Measurements from ENCODE around the gene TLE4.
"Not testable (repeated sequence)": the region's sequence is repeated elsewhere in the genome, so short reads cannot be mapped to it uniquely, and the experiment has no call there.

Gene TLE4

DNA sequence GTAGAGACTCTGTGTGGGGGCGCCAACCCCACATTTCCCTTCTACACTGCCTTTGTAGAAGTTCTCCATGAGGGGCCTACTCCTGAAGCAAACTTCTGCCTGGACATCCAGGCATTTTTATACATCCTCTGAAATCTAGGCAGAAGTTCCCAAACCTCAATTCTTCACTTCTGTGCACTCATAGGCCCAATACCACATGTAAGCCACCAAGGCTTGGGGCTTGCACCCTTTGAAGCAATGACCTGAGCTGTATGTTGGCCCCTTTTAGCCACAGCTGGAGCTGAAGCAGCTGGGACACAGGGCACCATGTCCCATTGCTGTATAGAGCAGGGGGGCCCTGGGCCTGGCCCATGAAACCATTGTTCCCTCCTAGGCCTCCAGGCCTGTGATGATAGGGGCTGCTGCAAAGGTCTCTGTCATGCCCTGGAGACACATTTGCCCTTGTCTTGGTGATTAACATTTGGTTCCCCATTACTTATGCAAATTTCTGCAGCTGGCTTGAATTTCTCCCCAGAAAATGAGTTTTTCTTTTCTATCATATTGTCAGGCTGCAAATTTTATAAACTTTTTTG lies 180.2 kb downstream of the TLE4 start:
- ATAC-seq (replicated peaks); H3K36me3 Mint-ChIP-seq (ENCODE audit: insufficient read depth); DNase-seq; H3K9me3 Mint-ChIP-seq; H3K27ac Mint-ChIP-seq; H3K27me3 Mint-ChIP-seq; H3K4me1 Mint-ChIP-seq (ENCODE audit: low read depth in 2 of 2); H3K4me3 Mint-ChIP-seq: not testable (repeated sequence)

DNA sequence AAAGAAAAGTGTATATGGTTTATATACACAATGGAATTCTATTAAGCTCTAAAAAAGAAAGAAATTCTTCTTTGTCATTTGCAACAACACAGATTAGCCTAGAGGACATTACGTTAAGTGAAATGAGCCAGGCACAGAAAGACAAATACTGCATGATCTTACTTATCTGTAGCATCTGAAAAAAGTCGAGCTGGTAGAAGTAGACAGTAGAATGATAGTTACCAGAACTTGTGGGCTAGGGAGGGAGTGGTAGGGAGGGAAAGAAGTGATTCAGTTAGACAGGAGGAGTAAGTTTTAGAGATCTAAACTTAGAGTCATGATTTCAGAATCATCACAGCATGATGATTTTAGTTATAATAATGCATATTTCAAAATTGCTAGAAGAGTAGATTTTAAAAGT lies 184.6 kb downstream of the TLE4 start:
- no peak for ATAC-seq (replicated peaks)
- no peaks in the 10 kb centered on the region for H3K36me3 Mint-ChIP-seq (ENCODE audit: insufficient read depth)
- H3K4me1 Mint-ChIP-seq (ENCODE audit: low read depth in 2 of 2), result no peaks in the 10 kb centered on the region
- H3K27me3 Mint-ChIP-seq, result no peaks in the 10 kb centered on the region
- no peak overlapping the region for H3K4me3 Mint-ChIP-seq
- no peak overlapping the region for H3K27ac Mint-ChIP-seq
- DNase-seq, result no peak
- no peaks in the 10 kb centered on the region for H3K9me3 Mint-ChIP-seq

DNA sequence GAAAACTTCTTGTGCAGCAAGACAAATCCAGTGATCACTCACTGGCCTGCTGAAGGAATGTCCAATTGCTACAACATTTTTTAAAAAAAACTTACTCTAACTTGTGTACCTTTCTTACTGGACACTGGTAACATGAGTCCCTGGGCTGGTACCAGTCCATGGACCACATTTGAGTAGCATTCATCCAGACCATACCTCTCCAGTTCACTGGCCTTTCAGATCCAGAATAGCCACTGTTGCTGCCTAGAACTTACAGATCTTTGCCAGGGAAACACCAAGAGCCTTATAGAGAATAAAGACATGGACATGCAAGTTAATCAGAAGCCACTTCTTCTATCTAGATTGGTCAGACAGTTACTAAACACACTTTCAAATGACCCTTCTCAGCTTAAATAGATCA lies 185.3 kb downstream of the TLE4 start:
- no peaks in the 10 kb centered on the region for H3K36me3 Mint-ChIP-seq (ENCODE audit: insufficient read depth)
- no peaks in the 10 kb centered on the region for H3K9me3 Mint-ChIP-seq
- ATAC-seq (replicated peaks) (no peak), DNase-seq (no peak)
- no peak overlapping the region for H3K27ac Mint-ChIP-seq
- no peak overlapping the region for H3K4me3 Mint-ChIP-seq
- H3K4me1 Mint-ChIP-seq (ENCODE audit: low read depth in 2 of 2), result no peaks in the 10 kb centered on the region
- no peaks in the 10 kb centered on the region for H3K27me3 Mint-ChIP-seq

DNA sequence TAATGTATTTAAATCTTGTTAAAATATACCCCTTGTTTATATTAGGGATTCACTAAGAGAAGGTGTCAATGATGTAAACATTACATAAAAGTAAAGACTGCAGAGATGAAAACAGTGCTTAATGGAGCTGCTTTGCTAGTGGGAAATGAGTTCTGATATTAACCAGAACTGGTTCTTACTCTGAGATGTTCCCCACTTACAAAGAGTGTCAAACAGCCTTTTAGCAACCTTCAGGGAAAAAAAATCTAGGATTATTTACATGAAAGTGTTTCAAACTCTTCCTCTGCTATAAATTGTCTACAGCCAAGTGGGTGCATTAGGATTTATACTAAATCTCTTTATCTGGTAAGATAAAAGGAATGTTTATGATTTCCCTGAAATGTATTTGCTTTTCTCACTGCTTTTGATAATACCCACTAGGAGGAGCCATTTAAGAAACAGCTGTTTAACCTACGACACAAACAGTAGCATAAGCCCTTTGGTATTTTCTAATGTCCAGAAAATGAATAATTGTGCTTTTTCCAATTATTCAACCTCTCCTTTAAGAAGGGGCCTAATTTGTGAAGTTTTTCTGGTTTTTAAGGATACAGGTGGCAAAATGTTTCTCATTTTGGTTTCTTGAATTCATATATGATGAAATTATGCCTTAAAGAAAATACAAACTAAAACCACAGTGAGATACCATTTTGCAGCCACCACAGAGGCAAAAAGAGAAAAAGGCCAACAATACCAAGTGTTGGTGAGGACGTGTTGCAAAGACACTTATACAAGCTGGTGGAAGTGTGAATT lies 186.3 kb downstream of the TLE4 start:
- Mint-ChIP-seq H3K36me3 (ENCODE audit: insufficient read depth) (no peaks in the 10 kb centered on the region), H3K27me3 (no peaks in the 10 kb centered on the region)

DNA sequence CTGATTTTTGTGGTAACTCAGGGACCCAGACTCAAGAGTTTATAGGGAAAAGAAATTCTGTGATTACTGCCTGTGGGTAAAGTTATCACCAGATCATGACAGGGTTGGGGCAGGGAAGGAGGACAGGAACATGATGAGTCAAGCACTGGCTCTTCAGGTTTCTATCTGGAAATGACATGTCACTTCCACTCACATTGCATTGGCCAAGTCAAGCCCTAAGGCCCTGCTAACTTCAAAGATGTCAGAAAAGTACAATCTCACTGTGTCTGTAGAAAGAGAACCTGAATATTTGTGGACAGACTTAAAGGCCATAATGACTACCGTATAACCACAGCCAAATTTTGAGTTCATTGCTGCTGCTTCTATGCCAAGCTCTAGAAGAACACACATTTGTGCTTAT lies 187.7 kb downstream of the TLE4 start:
- H3K36me3 Mint-ChIP-seq (ENCODE audit: insufficient read depth), result no peaks in the 10 kb centered on the region

More for the DNA sequence above, 186.3 kb downstream of the TLE4 start:
- no peaks in the 10 kb centered on the region for H3K9me3 Mint-ChIP-seq
- H3K27ac Mint-ChIP-seq, result no peak overlapping the region
- H3K4me3 Mint-ChIP-seq, result no peak overlapping the region
- no peaks in the 10 kb centered on the region for H3K4me1 Mint-ChIP-seq (ENCODE audit: low read depth in 2 of 2)
- DNase-seq, result no peak
- no peak for ATAC-seq (replicated peaks)

DNA sequence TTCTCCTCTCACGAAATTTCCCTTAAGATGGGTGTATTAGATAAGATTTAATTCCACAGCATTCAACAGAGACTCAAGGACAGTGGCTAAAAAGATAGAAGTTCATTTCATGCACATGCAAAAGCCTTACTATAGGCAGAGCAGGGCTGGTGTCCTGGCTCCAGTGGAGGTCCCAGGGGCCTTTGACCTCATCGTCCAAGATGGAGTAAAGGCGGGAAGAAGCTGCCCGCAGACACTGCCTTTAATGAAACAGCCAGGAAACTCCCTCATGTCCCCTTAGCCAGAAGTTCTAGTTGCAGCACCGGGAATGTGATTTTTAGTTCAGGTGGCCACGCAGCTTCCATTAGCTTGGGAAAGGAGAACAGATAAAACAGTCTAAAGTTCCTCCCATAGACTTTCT lies 190.3 kb downstream of the TLE4 start:
- Mint-ChIP-seq H3K27me3 (peaks cover 0 to 16% of the 10 kb centered on the region in 2 donors), H3K4me1 (ENCODE audit: low read depth in 2 of 2) (no peaks in the 10 kb centered on the region), H3K9me3 (no peaks in the 10 kb centered on the region), H3K27ac (no peak overlapping the region), H3K36me3 (ENCODE audit: insufficient read depth) (no peaks in the 10 kb centered on the region), H3K4me3 (no peak overlapping the region)
- DNase-seq, result no peak
- ATAC-seq (replicated peaks), result no peak

More for the DNA sequence above, 187.7 kb downstream of the TLE4 start:
- no peak overlapping the region for H3K27ac Mint-ChIP-seq
- H3K4me3 Mint-ChIP-seq, result no peak overlapping the region
- DNase-seq (no peak), ATAC-seq (replicated peaks) (no peak)
- no peaks in the 10 kb centered on the region for H3K9me3 Mint-ChIP-seq
- no peaks in the 10 kb centered on the region for H3K4me1 Mint-ChIP-seq (ENCODE audit: low read depth in 2 of 2)
- no peaks in the 10 kb centered on the region for H3K27me3 Mint-ChIP-seq

DNA sequence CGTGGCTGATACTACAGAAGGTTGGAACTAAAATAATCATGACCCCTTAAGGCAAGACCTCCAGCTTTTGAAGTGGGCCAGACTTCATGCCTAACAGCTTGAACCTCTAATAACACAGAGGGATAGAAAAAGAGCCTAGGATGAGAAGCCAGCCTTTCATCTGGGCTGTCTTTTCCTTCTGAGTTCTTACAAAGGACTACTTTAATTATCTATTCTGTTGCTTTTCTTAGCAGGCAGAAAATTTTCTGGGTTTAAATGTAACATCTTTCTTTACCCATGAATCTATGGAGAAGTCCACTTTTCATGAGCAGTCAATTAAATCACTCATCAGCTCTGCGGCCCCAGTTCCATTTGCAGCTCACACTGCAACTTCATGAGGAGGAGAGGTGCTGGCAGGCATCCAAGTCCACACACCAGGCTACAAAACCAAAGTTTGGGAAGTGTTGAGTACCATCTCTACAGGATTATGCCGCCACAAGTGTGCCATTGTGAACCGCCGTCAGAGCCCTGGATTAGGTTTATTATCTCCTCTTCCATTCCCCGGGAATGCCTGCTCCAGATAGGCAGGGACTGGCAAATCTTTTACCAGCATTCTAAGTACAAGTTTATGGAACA lies 192.0 kb downstream of the TLE4 start:
- H3K9me3 Mint-ChIP-seq, result no peaks in the 10 kb centered on the region
- no peak overlapping the region for H3K4me3 Mint-ChIP-seq
- H3K4me1 Mint-ChIP-seq (ENCODE audit: low read depth in 2 of 2), result no peaks in the 10 kb centered on the region
- no peak for DNase-seq
- H3K36me3 Mint-ChIP-seq (ENCODE audit: insufficient read depth), result no peaks in the 10 kb centered on the region
- no peak overlapping the region for H3K27ac Mint-ChIP-seq
- no peak for ATAC-seq (replicated peaks)
- peaks cover 6 to 16% of the 10 kb centered on the region in 2 donors for H3K27me3 Mint-ChIP-seq

DNA sequence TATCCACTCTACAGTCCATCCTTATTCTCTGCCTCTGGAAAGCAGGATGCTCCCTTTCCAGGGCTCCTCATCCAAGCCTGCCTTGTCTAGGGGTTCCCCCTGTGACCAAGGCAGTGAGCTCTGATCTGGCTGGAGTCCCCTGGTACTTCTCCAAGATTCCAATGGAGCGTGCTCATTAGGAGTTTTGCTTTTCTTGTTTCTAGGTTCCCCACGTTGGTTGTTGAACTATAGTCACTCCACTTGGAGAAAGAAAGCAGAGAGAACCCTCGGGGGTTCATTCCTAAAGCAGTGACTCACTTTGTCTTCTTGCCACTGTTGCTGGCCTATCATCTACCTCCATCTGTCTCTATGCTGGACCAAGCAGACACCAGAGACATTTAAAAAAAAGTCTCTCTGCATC lies 192.6 kb downstream of the TLE4 start:
- H3K27me3 Mint-ChIP-seq, result peaks cover 8 to 22% of the 10 kb centered on the region in 2 donors
- no peak overlapping the region for H3K27ac Mint-ChIP-seq
- no peak for DNase-seq
- H3K36me3 Mint-ChIP-seq (ENCODE audit: insufficient read depth), result no peaks in the 10 kb centered on the region
- H3K4me1 Mint-ChIP-seq (ENCODE audit: low read depth in 2 of 2), result no peaks in the 10 kb centered on the region
- no peak overlapping the region for H3K4me3 Mint-ChIP-seq
- H3K9me3 Mint-ChIP-seq, result no peaks in the 10 kb centered on the region
- no peak for ATAC-seq (replicated peaks)

DNA sequence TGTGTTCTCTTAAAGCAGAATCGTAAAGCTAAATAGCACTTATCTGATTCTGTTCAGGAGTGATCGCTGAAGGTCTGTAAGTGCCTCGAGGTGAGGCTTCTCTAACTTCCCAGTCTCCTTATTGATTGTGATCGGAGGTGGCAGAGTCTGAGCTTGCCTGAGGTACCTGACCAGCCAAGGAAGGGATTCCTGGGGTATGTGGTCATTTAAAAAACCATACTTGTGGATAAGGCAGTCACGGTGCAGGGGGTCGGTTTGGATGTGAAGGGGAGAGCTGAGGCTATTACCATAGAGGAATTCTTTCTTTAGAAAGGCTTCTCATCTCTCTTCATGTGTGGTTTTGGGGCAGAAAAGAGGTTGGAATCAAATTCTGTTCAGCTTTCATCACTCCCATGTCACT lies 193.7 kb downstream of the TLE4 start:
- peaks cover 8 to 27% of the 10 kb centered on the region in 2 donors for H3K27me3 Mint-ChIP-seq
- DNase-seq, result no peak
- no peaks in the 10 kb centered on the region for H3K4me1 Mint-ChIP-seq (ENCODE audit: low read depth in 2 of 2)
- no peak overlapping the region for H3K27ac Mint-ChIP-seq
- H3K4me3 Mint-ChIP-seq, result no peak overlapping the region
- H3K36me3 Mint-ChIP-seq (ENCODE audit: insufficient read depth), result no peaks in the 10 kb centered on the region
- ATAC-seq (replicated peaks), result no peak
- H3K9me3 Mint-ChIP-seq, result no peaks in the 10 kb centered on the region

DNA sequence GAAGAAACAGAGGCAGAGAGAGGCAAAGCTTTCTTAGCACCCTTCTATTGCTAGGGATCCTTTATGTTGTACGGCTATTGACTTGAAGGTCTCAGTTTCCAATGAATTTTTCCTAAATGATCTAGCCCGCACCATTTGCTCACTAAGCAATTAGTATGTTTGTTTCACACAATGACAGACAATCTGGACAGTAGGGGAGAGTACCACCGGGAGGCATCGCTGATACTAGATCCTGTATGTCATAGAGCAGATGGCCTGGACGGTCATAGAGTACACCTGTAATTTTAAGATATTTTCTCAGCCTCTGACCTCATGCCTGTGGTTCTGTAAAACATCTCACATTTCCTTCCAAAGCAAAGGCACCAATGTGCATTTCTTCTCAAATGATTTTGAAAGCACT lies 194.3 kb downstream of the TLE4 start:
- peaks cover 8 to 27% of the 10 kb centered on the region in 2 donors for H3K27me3 Mint-ChIP-seq
- DNase-seq, result no peak
- no peaks in the 10 kb centered on the region for H3K4me1 Mint-ChIP-seq (ENCODE audit: low read depth in 2 of 2)
- H3K36me3 Mint-ChIP-seq (ENCODE audit: insufficient read depth), result no peaks in the 10 kb centered on the region
- H3K9me3 Mint-ChIP-seq, result no peaks in the 10 kb centered on the region
- no peak overlapping the region for H3K27ac Mint-ChIP-seq
- H3K4me3 Mint-ChIP-seq, result no peak overlapping the region
- no peak for ATAC-seq (replicated peaks)

DNA sequence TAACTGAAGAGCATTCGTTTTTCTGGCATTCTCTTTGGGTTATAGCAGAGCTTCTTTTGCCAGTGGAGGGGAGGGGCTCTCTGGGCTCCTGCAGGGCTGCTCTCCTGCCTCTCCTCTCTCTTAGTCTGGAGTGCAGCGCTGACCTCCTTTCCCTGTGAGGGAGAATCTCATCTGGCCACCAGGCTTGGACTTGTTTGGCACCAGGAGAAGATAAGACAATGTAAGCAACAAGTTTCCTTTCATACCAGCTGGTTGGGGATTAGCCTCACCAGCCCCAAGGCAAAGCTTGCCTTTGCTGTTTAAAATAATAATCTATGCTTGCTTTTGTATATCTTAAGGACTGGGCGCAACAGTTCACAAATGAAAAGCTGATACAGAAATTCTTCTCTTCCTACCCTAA lies 196.4 kb downstream of the TLE4 start:
- Mint-ChIP-seq H3K27ac (no peak overlapping the region), H3K9me3 (no peaks in the 10 kb centered on the region)

DNA sequence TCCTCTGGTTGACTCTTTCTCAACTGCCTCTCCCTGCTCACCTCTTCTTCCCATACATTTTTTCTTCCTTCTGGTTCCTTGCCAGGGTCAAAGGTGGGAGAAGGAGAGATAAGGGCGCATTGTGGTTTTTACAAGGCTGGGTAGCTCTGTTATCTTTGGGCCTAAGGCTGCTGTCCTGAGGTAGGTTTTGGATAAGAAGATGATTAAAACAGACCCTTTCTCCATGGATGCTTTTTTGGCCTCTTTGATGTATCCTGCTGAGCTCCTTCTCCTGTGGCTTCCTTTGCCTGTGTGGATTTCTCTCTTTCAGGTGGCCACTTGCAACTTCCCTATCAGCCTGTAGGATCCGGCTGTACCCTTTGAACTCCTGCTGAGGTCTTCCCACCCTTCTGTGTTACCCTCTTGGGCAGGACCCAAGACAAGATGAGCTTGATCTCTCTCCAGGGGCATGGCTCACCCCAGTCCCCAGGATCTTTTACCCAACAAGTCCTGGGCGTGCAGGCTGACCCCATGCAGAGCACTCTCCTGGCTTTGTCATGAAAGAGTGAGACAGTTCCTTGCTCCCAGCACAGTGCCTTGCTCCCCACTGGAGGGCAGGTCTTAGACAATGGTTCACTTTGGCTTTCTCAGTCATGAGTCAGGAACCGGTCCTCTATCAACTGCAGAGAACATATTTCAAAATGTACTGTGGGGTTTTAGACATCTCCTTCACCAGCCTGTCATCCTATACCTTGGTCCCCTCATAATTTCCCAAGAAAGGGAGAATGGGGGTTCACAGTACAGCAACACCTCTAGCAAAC lies 197.9 kb downstream of the TLE4 start:
- H3K4me3 Mint-ChIP-seq, result no peak overlapping the region
- ATAC-seq (replicated peaks), result no peak

More for the DNA sequence above, 196.4 kb downstream of the TLE4 start:
- Mint-ChIP-seq H3K4me1 (ENCODE audit: low read depth in 2 of 2) (no peaks in the 10 kb centered on the region), H3K27me3 (peaks cover 17 to 27% of the 10 kb centered on the region in 2 donors), H3K4me3 (no peak overlapping the region), H3K36me3 (ENCODE audit: insufficient read depth) (no peaks in the 10 kb centered on the region)
- ATAC-seq (replicated peaks) (no peak), DNase-seq (no peak)

DNA sequence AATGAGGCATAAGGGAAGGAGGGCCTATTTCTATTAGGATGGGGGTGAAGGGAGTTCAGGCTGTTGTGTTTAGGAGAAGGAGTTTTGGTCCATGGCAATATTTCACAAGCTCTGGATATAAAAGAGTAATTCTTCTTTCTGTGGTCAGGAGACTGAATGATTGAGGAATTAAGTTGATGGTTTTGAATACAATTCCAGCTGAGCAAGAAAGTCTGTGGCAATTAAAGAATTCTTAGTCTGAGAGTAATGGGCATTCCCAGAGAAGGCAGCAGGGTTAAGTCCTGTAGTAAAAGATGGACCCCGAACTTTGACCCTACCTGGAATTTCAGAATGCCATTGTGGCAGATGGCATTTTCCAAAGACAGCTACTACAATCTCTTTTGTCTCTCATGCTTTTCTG lies 202.6 kb downstream of the TLE4 start:
- no peak overlapping the region for H3K4me3 Mint-ChIP-seq
- no peak overlapping the region for H3K27ac Mint-ChIP-seq
- no peaks in the 10 kb centered on the region for H3K36me3 Mint-ChIP-seq (ENCODE audit: insufficient read depth)
- ATAC-seq (replicated peaks) (no peak), DNase-seq (no peak)
- no peaks in the 10 kb centered on the region for H3K4me1 Mint-ChIP-seq (ENCODE audit: low read depth in 2 of 2)
- H3K9me3 Mint-ChIP-seq, result no peaks in the 10 kb centered on the region
- peaks cover 5 to 10% of the 10 kb centered on the region in 2 donors for H3K27me3 Mint-ChIP-seq

More for the DNA sequence above, 197.9 kb downstream of the TLE4 start:
- Mint-ChIP-seq H3K27me3 (peaks cover 17 to 27% of the 10 kb centered on the region in 2 donors), H3K4me1 (ENCODE audit: low read depth in 2 of 2) (no peaks in the 10 kb centered on the region), H3K36me3 (ENCODE audit: insufficient read depth) (no peaks in the 10 kb centered on the region), H3K9me3 (no peaks in the 10 kb centered on the region), H3K27ac (no peak overlapping the region)
- DNase-seq, result no peak
